Fibroblast of pulmonary artery (primary cell): ENCODE data around the gene POLR3F.
"Not testable (repeated sequence)": the region's sequence is repeated elsewhere in the genome, so short reads cannot be mapped to it uniquely, and the experiment has no call there.

Source experiments
- DNase-seq: peaks from one replicate; pipeline ENCODE4 v3.0.0-alpha.2; 2010; ENCODE audit warnings: low read depth
- H3K4me3 ChIP-seq: replicated peaks from 2 replicates; pipeline ENCODE4 v1.5.1; 2011; ENCODE audit warnings: low read depth, mild to moderate bottlenecking, control low read depth, low read length, moderate library complexity
- CTCF ChIP-seq: IDR thresholded peaks from 2 replicates; pipeline ENCODE4 v1.5.1; 2011; ENCODE audit warnings: mild to moderate bottlenecking, control low read depth, low read length, inconsistent platforms; ENCODE audit errors: missing control alignments

The POLR3F gene

GRCh38 chr20:18477821-18478220 lies 10.6 kb downstream of the POLR3F start:
- DNase-seq = no peak
- TF ChIP-seq CTCF = no peak
- H3K4me3 ChIP-seq = no peak overlapping the region

DNA sequence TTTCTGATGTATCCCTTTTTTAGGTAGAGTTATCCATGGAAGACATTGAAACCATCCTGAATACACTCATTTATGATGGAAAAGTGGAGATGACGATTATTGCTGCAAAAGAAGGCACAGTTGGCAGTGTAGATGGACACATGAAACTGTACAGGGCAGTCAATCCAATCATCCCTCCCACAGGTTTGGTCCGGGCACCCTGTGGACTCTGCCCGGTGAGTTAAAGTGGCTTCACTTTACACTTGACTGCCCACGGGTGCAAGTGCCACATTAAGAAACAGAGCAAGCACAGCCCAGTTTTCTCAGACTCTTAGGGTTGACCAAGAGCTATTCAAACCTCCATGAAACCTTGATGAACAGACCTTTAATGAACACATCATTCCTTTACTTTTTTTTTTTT lies 14.4 kb downstream of the POLR3F start:
- no peak for DNase-seq
- TF ChIP-seq CTCF = no peak
- H3K4me3 ChIP-seq = no peak overlapping the region

GRCh38 chr20:18488301-18488700 lies 21.1 kb downstream of the POLR3F start:
- DNase-seq = no peak
- H3K4me3 ChIP-seq = no peak overlapping the region
- TF ChIP-seq CTCF = no peak

DNA sequence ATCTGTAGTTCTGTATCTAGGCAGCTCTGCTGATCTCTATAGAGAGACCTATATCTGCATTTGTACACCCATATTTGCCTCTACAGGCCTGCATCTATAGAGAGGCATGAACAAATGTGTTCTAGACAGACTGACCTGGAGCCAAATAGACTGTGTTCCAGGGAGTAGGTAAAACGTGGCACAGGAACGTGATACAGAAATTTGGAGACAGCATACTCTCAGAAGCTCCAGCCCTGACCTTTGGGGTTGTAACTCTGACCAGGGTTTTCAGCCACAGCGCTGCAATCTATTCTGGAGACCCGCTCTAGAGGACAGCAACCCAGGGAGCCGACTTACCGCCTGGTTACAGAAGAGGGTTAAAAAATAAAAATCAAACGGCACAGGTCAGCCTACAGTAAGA lies 28.9 kb downstream of the POLR3F start:
- H3K4me3 ChIP-seq = peak overlapping the region; percentile 96
- TF ChIP-seq CTCF = no peak
- DNase-seq = no peak

- no peak for TF ChIP-seq CTCF
- DNase-seq = peak; percentile 84
- H3K4me3 ChIP-seq = peak within 1 kb of the TSS; percentile 96
Observed at GRCh38 chr20:18496740-18497592, 29.8 kb downstream of the POLR3F start, which contains the start of gene RBBP9. TSS of gene RBBP9 (minus strand) at chr20:18497225. CDS start at chr20:18497167, 58 bp downstream.

- peak overlapping the region; percentile 96 for H3K4me3 ChIP-seq
- TF ChIP-seq CTCF = no peak
- no peak for DNase-seq
Observed at GRCh38 chr20:18497603-18498002, 30.4 kb downstream of the POLR3F start.

- H3K4me3 ChIP-seq, DNase-seq: not testable (repeated sequence)
Observed at GRCh38 chr20:18501672-18502071, 34.5 kb downstream of the POLR3F start.
